Endodermal cell (in vitro differentiated cells): ENCODE results near the gene ZNF883. TPM values are rescaled to one million over a fixed set of nuclear protein-coding genes. Genes with fewer than 3 reads are reported as not detected.

ENCODE experiments used
- DNase-seq: peaks from one replicate; pipeline ENCODE4 v3.0.0-alpha.2; 2017
- H3K27ac ChIP-seq: 2 replicates; pipeline ENCODE4 v1.5.1; 2013; ENCODE audit warnings: mild to moderate bottlenecking, low read depth, low read length, moderate library complexity
- H3K27me3 ChIP-seq: 2 replicates; pipeline ENCODE4 v1.6.1; 2013; ENCODE audit warnings: mild to moderate bottlenecking, low read length, moderate library complexity; ENCODE audit not compliant: insufficient read depth, control insufficient read depth, poor library complexity, severe bottlenecking
- H3K36me3 ChIP-seq: 2 replicates; pipeline ENCODE4 v1.7.0; 2013; ENCODE audit warnings: mild to moderate bottlenecking, low read length, moderate library complexity; ENCODE audit not compliant: control insufficient read depth, insufficient read depth
- H3K4me1 ChIP-seq: one replicate; pipeline ENCODE4 v1.7.0; 2013; ENCODE audit warnings: low read length; ENCODE audit not compliant: control insufficient read depth, insufficient read depth
- H3K4me3 ChIP-seq: 2 replicates; pipeline ENCODE4 v1.5.1; 2013; ENCODE audit warnings: mild to moderate bottlenecking, low read length, moderate library complexity
- H3K9ac ChIP-seq: 2 replicates; pipeline ENCODE4 v1.6.1; 2013; ENCODE audit warnings: mild to moderate bottlenecking, low read length, moderate library complexity; ENCODE audit not compliant: poor library complexity, severe bottlenecking; ENCODE audit errors: extremely low read depth
- H3K9me3 ChIP-seq: 2 replicates; pipeline ENCODE4 v1.6.1; 2013; ENCODE audit warnings: mild to moderate bottlenecking, low read length, moderate library complexity; ENCODE audit not compliant: control insufficient read depth
- H3K27ac Mint-ChIP-seq: 2 replicates; pipeline ENCODE4 v1.8.0; 2020; ENCODE audit warnings: mixed read lengths
- H3K27me3 Mint-ChIP-seq: 2 replicates; pipeline ENCODE4 v1.8.0; 2021; ENCODE audit warnings: mild to moderate bottlenecking, mixed read lengths; ENCODE audit not compliant: insufficient read depth
- H3K36me3 Mint-ChIP-seq: 2 replicates; pipeline ENCODE4 v1.8.0; 2020; ENCODE audit warnings: low read depth, mixed read lengths
- H3K4me1 Mint-ChIP-seq: 2 replicates; pipeline ENCODE4 v1.8.0; 2020; ENCODE audit warnings: mixed read lengths
- H3K4me3 Mint-ChIP-seq: 2 replicates; pipeline ENCODE4 v1.8.0; 2020; ENCODE audit warnings: mild to moderate bottlenecking, moderate library complexity, mixed read lengths
- H3K9me3 Mint-ChIP-seq: 2 replicates; pipeline ENCODE4 v1.8.0; 2020; ENCODE audit warnings: mild to moderate bottlenecking, mixed read lengths
- CTCF ChIP-seq: fragments of 200-600 bp; sonication (generic); conservative IDR thresholded peaks from 2 replicates; pipeline ENCODE4 v1.5.0; 2021; ENCODE audit warnings: antibody characterized with exemption, mild to moderate bottlenecking
- WGBS, 2 experiments: methylation state at CpG; one replicate each; pipeline versions ENCODE4 v1.1.5 to v1.1.7; 2013; ENCODE audit warnings: missing lambda C conversion rate in 2 of 2, mixed read lengths in 1 of 2; ENCODE audit not compliant: insufficient coverage in 1 of 2, insufficient read length in 1 of 2; 5-methylcytosine and 5-hydroxymethylcytosine counted together
- total RNA-seq, 2 donors: library from RNA; stranded (reverse); fragmentation: NEBNext Ultra II Directional in 1 of 2; extraction: Animal tissue kit (Norgen Biotek cat#: 25700) in 1 of 2; gene quantifications; 2 replicates in 1 of 2; 3 replicates in 1 of 2; pipeline ENCODE4 v1.2.1, GENCODE V29; 2021

Gene ZNF883
- total RNA-seq, 2 donors from 2014 or later: 13.0 to 16.7 TPM

GRCh38 chr9:112970939-112971338 lies 41.1 kb downstream of the ZNF883 start:
- no peak overlapping the region for H3K4me3 Mint-ChIP-seq
- no peaks in the 10 kb centered on the region for H3K9me3 ChIP-seq
- peaks cover 51% of the 10 kb centered on the region for H3K27me3 Mint-ChIP-seq
- no peak for DNase-seq
- 58 to 80% methylated on average over 4 to 6 of the region's 6 CpGs for WGBS, 2 experiments
- no peaks in the 10 kb centered on the region for H3K36me3 ChIP-seq
- TF ChIP-seq CTCF: no peak
- no peaks in the 10 kb centered on the region for H3K4me1 ChIP-seq
- peaks cover 20% of the 10 kb centered on the region for H3K27me3 ChIP-seq
- H3K4me1 Mint-ChIP-seq: no peaks in the 10 kb centered on the region
- no peaks in the 10 kb centered on the region for H3K36me3 Mint-ChIP-seq
- peaks cover 11% of the 10 kb centered on the region for H3K9me3 Mint-ChIP-seq
- no peak overlapping the region for H3K27ac ChIP-seq
- H3K27ac Mint-ChIP-seq: no peak overlapping the region
- H3K4me3 ChIP-seq: no peak overlapping the region
- no peak overlapping the region for H3K9ac ChIP-seq

- H3K9me3 Mint-ChIP-seq: peaks cover 6% of the 10 kb centered on the region
- peaks cover 52% of the 10 kb centered on the region for H3K27me3 Mint-ChIP-seq
- TF ChIP-seq CTCF: no peak
- Histone ChIP-seq H3K4me1 (no peaks in the 10 kb centered on the region), H3K4me3 (no peak overlapping the region), H3K9ac (no peak overlapping the region), H3K27me3 (peaks cover 21% of the 10 kb centered on the region), H3K36me3 (no peaks in the 10 kb centered on the region), H3K9me3 (no peaks in the 10 kb centered on the region), H3K27ac (no peak overlapping the region)
- no peak for DNase-seq
- 79 to 82% methylated on average over 3 to 4 of the region's 4 CpGs for WGBS, 2 experiments
- no peak overlapping the region for H3K4me3 Mint-ChIP-seq
- H3K4me1 Mint-ChIP-seq: no peaks in the 10 kb centered on the region
- no peak overlapping the region for H3K27ac Mint-ChIP-seq
- no peaks in the 10 kb centered on the region for H3K36me3 Mint-ChIP-seq
Observed at GRCh38 chr9:112969730-112970129, 42.3 kb downstream of the ZNF883 start.

GRCh38 chr9:112955550-112955949 lies 56.4 kb downstream of the ZNF883 start:
- no peaks in the 10 kb centered on the region for H3K36me3 Mint-ChIP-seq

More at GRCh38 chr9:112955550-112955949, 56.4 kb downstream of the ZNF883 start:
- Mint-ChIP-seq H3K4me3 (no peak overlapping the region), H3K9me3 (no peaks in the 10 kb centered on the region), H3K4me1 (no peaks in the 10 kb centered on the region), H3K27ac (no peak overlapping the region), H3K27me3 (peaks cover 70% of the 10 kb centered on the region)
- no peak overlapping the region for H3K4me3 ChIP-seq
- no peak overlapping the region for H3K9ac ChIP-seq
- no peaks in the 10 kb centered on the region for H3K4me1 ChIP-seq
- DNase-seq: no peak
- H3K36me3 ChIP-seq: no peaks in the 10 kb centered on the region
- TF ChIP-seq CTCF: no peak
- no peak overlapping the region for H3K27ac ChIP-seq
- H3K27me3 ChIP-seq: peaks cover 39% of the 10 kb centered on the region
- WGBS, 2 experiments: 55 to 70% methylated on average over 1 of the region's 1 CpG
- H3K9me3 ChIP-seq: no peaks in the 10 kb centered on the region
